DOHH2 (cell line): ENCODE data around the gene KRTAP5-6.

ENCODE experiments used
- H3F3A ChIP-seq: fragments of 200-600 bp; sonication (generic), shearing (Covaris generic); 2 replicates; pipeline ENCODE4 v1.6.0; 2016; ENCODE audit warnings: antibody characterized with exemption, mild to moderate bottlenecking; ENCODE audit not compliant: control insufficient read depth, insufficient read depth
- H3K27ac ChIP-seq: fragments of 200-600 bp; sonication (generic); 2 replicates; pipeline ENCODE4 v1.5.1; 2014; ENCODE audit warnings: low read depth, mild to moderate bottlenecking, low read length, moderate library complexity
- H3K27me3 ChIP-seq: fragments of 200-600 bp; sonication (generic); 2 replicates; pipeline ENCODE4 v1.6.1; 2014; ENCODE audit warnings: mild to moderate bottlenecking, low read length, mixed read lengths; ENCODE audit not compliant: control insufficient read depth
- H3K36me3 ChIP-seq: fragments of 200-600 bp; sonication (generic); 2 replicates; pipeline ENCODE4 v1.6.1; 2014; ENCODE audit warnings: mild to moderate bottlenecking, low read length, moderate library complexity, mixed read lengths; ENCODE audit not compliant: control insufficient read depth
- H3K4me1 ChIP-seq: fragments of 200-600 bp; sonication (generic); 2 replicates; pipeline ENCODE4 v1.6.1; 2014; ENCODE audit warnings: mild to moderate bottlenecking, low read length, mixed read lengths; ENCODE audit not compliant: control insufficient read depth
- H3K4me2 ChIP-seq: fragments of 200-600 bp; sonication (generic); 2 replicates; pipeline ENCODE4 v1.6.0; 2014; ENCODE audit warnings: mild to moderate bottlenecking, low read length, moderate library complexity
- H3K4me3 ChIP-seq: fragments of 200-600 bp; sonication (generic); 2 replicates; pipeline ENCODE4 v1.5.1; 2014; ENCODE audit warnings: mild to moderate bottlenecking, low read length, mixed read lengths
- H3K79me2 ChIP-seq: fragments of 200-600 bp; sonication (generic); 2 replicates; pipeline ENCODE4 v1.6.1; 2014; ENCODE audit warnings: mild to moderate bottlenecking, low read length, mixed read lengths; ENCODE audit not compliant: control insufficient read depth
- H3K9me2 ChIP-seq: fragments of 200-600 bp; sonication (generic); replicated peaks from 2 replicates; pipeline ENCODE4 v1.6.1; 2014; ENCODE audit warnings: mild to moderate bottlenecking, low read length, mixed read lengths; ENCODE audit not compliant: control insufficient read depth
- H3K9me3 ChIP-seq: fragments of 200-600 bp; sonication (generic); 2 replicates; pipeline ENCODE4 v1.6.1; 2014; ENCODE audit warnings: antibody characterized with exemption, low read length, mixed read lengths; ENCODE audit not compliant: control insufficient read depth, insufficient read depth
- H4K20me1 ChIP-seq: fragments of 200-600 bp; sonication (generic); 2 replicates; pipeline ENCODE4 v1.6.0; 2014; ENCODE audit warnings: low read depth, mild to moderate bottlenecking, antibody characterized with exemption, low read length, moderate library complexity; ENCODE audit not compliant: control insufficient read depth, insufficient read depth
- EZH2phosphoT487 ChIP-seq: fragments of 200-600 bp; sonication (generic); IDR thresholded peaks from 2 replicates; pipeline ENCODE4 v1.6.1; 2017; ENCODE audit warnings: borderline replicate concordance, mild to moderate bottlenecking, antibody characterized with exemption, low read length, moderate library complexity, mixed read lengths
- TF ChIP-seq, protein P1 (sequence below): fragments of 200-600 bp; sonication (generic); IDR thresholded peaks from one replicate; pipeline ENCODE4 v1.5.1; 2014; ENCODE audit warnings: antibody characterized with exemption, mild to moderate bottlenecking, low read depth, low read length; ENCODE audit not compliant: poor library complexity, severe bottlenecking

The KRTAP5-6 gene

DNA sequence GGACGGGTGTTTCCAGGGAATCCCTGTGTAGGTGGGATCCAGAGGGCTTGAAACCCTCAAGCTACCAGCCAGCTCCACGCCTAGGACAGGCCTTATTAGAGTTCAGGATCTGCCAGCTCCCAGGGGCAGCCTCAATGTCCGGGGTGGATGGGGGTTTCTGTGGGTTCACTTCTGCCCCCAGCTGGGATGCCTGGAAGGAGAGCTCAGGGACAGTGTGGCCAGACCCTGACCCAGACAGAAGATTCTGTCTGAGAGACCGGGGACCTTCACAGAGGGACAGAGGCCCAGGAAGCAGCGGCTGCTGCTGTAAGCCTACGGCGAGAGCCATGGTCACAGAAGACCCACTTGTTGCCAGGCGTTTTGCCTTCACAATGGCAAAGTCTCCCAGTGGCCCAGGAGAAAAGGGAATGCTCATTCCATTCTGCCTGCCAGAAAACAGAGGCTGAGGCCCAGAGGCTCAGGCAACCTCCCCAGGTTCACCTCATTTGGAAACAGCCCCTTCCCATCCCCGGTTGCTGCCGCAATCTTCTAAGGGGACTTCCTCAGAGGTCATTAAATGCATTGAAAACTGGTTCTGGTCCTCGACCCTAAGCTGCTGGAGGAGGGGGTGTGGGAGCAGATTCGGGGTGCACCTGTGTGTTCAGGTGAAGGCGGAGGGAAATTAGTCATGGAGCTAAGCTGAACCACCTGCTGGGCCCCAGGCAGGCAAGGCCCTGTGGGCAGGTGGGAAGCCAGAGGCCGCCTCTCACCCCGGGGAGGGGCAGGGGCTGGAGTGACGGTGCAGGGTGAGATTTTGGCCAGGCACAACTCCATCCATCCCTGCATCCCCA lies 4.9 kb upstream of the KRTAP5-6 start:
- Histone ChIP-seq H3K9me2 (no peaks in the 10 kb centered on the region), H3K4me3 (no peak overlapping the region), H3K27ac (no peak overlapping the region), H3F3A (no peaks in the 10 kb centered on the region), H3K4me2 (no peak overlapping the region), H3K79me2 (no peaks in the 10 kb centered on the region), H3K27me3 (peaks cover 2% of the 10 kb centered on the region; the same call in 1 of the 2 replicates), H3K36me3 (no peaks in the 10 kb centered on the region), H3K9me3 (no peaks in the 10 kb centered on the region), H3K4me1 (peaks cover 7% of the 10 kb centered on the region), H4K20me1 (no peaks in the 10 kb centered on the region)
- TF ChIP-seq, protein P1, sequence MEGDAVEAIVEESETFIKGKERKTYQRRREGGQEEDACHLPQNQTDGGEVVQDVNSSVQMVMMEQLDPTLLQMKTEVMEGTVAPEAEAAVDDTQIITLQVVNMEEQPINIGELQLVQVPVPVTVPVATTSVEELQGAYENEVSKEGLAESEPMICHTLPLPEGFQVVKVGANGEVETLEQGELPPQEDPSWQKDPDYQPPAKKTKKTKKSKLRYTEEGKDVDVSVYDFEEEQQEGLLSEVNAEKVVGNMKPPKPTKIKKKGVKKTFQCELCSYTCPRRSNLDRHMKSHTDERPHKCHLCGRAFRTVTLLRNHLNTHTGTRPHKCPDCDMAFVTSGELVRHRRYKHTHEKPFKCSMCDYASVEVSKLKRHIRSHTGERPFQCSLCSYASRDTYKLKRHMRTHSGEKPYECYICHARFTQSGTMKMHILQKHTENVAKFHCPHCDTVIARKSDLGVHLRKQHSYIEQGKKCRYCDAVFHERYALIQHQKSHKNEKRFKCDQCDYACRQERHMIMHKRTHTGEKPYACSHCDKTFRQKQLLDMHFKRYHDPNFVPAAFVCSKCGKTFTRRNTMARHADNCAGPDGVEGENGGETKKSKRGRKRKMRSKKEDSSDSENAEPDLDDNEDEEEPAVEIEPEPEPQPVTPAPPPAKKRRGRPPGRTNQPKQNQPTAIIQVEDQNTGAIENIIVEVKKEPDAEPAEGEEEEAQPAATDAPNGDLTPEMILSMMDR, result no peak
- no peak for TF ChIP-seq EZH2phosphoT487

DNA sequence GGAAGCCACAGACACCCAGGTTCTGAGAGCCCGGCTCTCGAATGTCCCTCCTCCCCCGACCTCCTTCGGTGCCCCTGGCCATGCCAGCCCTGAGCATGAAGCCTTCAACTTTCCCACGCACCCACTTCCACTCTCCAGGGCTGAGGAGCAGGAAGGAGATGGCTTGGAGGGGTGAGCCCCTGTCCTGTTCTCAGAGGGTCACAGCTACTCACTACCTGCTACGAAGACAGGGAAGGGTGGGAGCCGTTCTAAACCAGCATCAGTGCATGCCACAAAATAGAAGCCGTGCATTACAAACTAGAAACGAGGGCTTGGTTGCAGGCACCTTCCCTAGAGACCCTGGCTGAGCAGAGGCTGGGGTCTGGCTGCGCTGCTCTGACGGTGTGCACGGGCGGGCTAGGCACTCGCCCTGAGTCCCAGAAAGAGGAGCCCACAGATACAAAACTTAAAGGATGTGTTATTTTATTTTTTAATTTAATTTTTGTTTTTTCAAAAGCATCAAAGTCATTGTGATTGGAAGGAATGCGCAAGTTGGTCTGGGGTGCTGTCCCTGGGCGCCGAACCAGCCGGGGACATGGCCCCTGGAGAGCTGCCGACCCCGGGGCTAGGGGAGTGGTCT lies 4.2 kb upstream of the KRTAP5-6 start:
- no peaks in the 10 kb centered on the region for H4K20me1 ChIP-seq
- H3K79me2 ChIP-seq, result no peaks in the 10 kb centered on the region
- no peaks in the 10 kb centered on the region for H3K9me2 ChIP-seq
- H3K27ac ChIP-seq, result no peak overlapping the region
- no peak for TF ChIP-seq EZH2phosphoT487
- TF ChIP-seq, protein P1, result no peak
- no peak overlapping the region for H3K4me3 ChIP-seq
- peaks cover 7% of the 10 kb centered on the region for H3K4me1 ChIP-seq
- H3K9me3 ChIP-seq, result no peaks in the 10 kb centered on the region
- H3K27me3 ChIP-seq, result peaks cover 2% of the 10 kb centered on the region; the same call in 1 of the 2 replicates
- H3K36me3 ChIP-seq, result no peaks in the 10 kb centered on the region
- H3F3A ChIP-seq, result no peaks in the 10 kb centered on the region
- H3K4me2 ChIP-seq, result no peak overlapping the region

DNA sequence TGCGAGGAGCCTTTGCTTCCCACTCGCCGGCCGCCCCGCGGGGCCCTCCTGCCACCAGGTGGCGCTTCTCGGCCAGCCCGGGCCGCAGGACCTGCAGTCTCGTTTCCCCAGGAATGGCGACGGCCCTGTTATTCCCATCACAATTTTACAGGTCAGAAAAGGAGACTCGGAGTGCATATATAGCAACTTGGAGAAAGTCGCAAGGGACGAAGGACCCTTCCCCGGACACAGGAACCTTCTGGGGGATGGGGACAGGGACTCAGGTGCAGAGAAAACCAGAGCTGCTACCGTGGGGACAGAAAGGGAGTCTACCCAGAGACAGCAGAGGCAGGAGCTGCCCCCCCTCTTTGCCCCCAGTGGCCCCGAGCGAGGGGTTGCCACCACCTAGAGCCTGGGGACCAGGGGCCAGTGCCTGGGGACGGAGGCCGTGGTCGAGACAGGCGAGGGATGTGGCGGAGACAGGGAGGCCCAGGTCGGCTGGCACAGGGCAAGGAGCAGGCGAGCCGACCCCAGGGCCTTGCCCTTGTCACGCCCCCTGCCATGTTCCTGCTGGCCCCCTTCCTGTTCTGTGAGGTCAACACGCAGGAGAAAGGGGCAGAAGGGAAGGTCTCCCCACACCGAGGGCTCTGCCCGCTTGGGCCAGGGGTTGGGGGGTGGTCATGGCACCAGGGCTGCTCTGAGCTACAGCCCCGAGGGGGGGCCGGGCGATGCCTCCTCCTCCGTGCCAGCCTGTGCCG lies 3.5 kb upstream of the KRTAP5-6 start:
- H3K27ac ChIP-seq, result no peak overlapping the region
- no peaks in the 10 kb centered on the region for H3F3A ChIP-seq
- no peak for TF ChIP-seq EZH2phosphoT487
- TF ChIP-seq, protein P1, result peak; percentile 87
- peak overlapping the region; percentile 37 for H3K4me3 ChIP-seq
- no peaks in the 10 kb centered on the region for H3K79me2 ChIP-seq
- no peaks in the 10 kb centered on the region for H4K20me1 ChIP-seq
- H3K4me1 ChIP-seq, result peaks cover 7% of the 10 kb centered on the region
- H3K9me3 ChIP-seq, result no peaks in the 10 kb centered on the region
- peaks cover 2% of the 10 kb centered on the region; the same call in 1 of the 2 replicates for H3K27me3 ChIP-seq
- peak overlapping the region; percentile 47 for H3K4me2 ChIP-seq
- no peaks in the 10 kb centered on the region for H3K36me3 ChIP-seq
- no peaks in the 10 kb centered on the region for H3K9me2 ChIP-seq
